ENCODE measurements around the gene ABHD16B. TPM values are rescaled to one million over a fixed set of nuclear protein-coding genes. Genes with fewer than 3 reads are reported as not detected.

ABHD16B gene
- total and polyA plus RNA-seq, 2 of the 13 experiments (the other 11 are each of a cell fraction or from before 2014, with no cell fraction given) = not detected

DNA sequence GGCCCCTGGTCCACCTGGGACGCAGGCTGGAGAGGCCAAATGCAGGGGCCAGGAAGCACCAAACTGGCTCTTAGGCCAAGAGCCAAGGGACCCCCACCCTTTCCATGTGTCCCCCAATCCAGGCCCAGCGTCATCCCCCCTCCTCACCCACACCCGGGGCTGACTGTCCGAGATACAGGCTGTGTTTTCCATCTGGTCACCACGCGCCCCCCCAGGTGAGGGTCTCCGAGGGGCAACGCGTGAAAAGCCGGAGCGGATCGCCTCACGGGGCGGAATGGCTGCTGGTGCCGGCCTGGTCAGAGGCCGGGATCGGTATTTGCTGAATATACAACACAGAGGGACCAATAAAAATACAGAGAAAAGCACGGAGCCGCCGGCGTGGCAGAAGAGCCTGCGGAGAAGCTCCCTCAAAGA is 5.2 kb upstream of the ABHD16B start:
- intact Hi-C loops (cut with micrococcal nuclease; ENCODE audit: unreplicated experiment) = no loop called here
- no peaks in the 10 kb centered on the region for H3K79me2 ChIP-seq (ENCODE audit: insufficient read depth, low read length)
- no TSS peak for BruUV-seq (replicated peaks)
- POLR2A ChIA-PET = interaction anchor here (0.7 to 3.7 kb wide), 7 partner anchors 8 to 148 kb away, joined by 3 to 59 read pairs (median 5); partner anchors contain the start of genes ARFRP1, TPD52L2 and ZGPAT
- in situ Hi-C loops (cut with HindIII; ENCODE audit: extremely low pct_ligation_motif_present, low pct_unique_long_range_greater_than_20kb) = loop anchor here (5.0 kb wide), 3 partner anchors 34 to 149 kb away; partner anchors contain the start of genes ARFRP1 and ZGPAT
- H3K36me3 ChIP-seq (replicated peaks in 1 of 2; ENCODE audit: control insufficient read depth in 1 of 2, insufficient read depth in 2 of 2, low read length in 2 of 2) = no peaks in the 10 kb centered on the region
- H3K4me2 ChIP-seq (ENCODE audit: low read depth, low read length) = peak overlapping the region; percentile 93
- H3K4me3 ChIP-seq (replicated peaks in 1 of 3; ENCODE audit: insufficient read depth in 1 of 3, low read depth in 2 of 3, low read length in 3 of 3) = peak overlapping the region in 2 of 3 experiments; percentile 60 to 83; a peak in 1 of 6 replicates
- H3K9ac ChIP-seq (ENCODE audit: insufficient read depth, low read depth, low read length) = no peak overlapping the region
- H3K4me1 ChIP-seq (ENCODE audit: insufficient read depth, low read length) = peaks cover 62% of the 10 kb centered on the region
- FAIRE-seq = no peak
- no peak for ATAC-seq
- 49% methylated on average over 22 of the region's 22 CpGs for WGBS (ENCODE audit: low lambda C conversion rate)
- H4K20me1 ChIP-seq (ENCODE audit: insufficient read depth, low read length) = no peaks in the 10 kb centered on the region
- no peak overlapping the region for H3K27ac ChIP-seq (ENCODE audit: extremely low read length, insufficient read depth, low read length)
- DNase-seq (ENCODE audit: low spot score) = no peak
- CTCF ChIA-PET (ENCODE audit: low intra/inter-chr PET ratio, low total read pairs) = no interaction called here
- no peaks in the 10 kb centered on the region for H3K9me3 ChIP-seq (ENCODE audit: low read length)
- no peak overlapping the region for H2AFZ ChIP-seq (ENCODE audit: low read length)
- H3K27me3 ChIP-seq (ENCODE audit: control insufficient read depth in 1 of 2, insufficient read depth in 2 of 2, low read length in 2 of 2) = peaks cover 3 to 11% of the 10 kb centered on the region in 2 experiments; a peak in 4 of 5 replicates
- TF ChIP-seq ZNF337 (CRISPR knock-in tag; IDR thresholded peaks at IDR 0.05; ENCODE audit: borderline replicate concordance, low read depth) (no peak), SYNCRIP (IDR thresholded peaks at IDR 0.05; ENCODE audit: insufficient read depth, low read depth, low read length) (no peak), PAX8 (CRISPR knock-in tag; IDR thresholded peaks at IDR 0.05; ENCODE audit: borderline replicate concordance) (no peak), ZNF777 (CRISPR knock-in tag; IDR thresholded peaks at IDR 0.05) (0 out of 2 replicates have a peak, but pooled peaks have one; percentile 20), NFIC (IDR thresholded peaks at IDR 0.05; ENCODE audit: low read length) (no peak), MYNN (CRISPR knock-in tag; IDR thresholded peaks at IDR 0.05; ENCODE audit: low read depth) (0 out of 2 replicates have a peak, but pooled peaks have one; percentile 50), ZFP90 (CRISPR knock-in tag; IDR thresholded peaks at IDR 0.05; ENCODE audit: borderline replicate concordance) (peak; percentile 32; the same call in 1 of the 2 replicates), ZNF441 (CRISPR knock-in tag; IDR thresholded peaks at IDR 0.05; ENCODE audit: borderline replicate concordance) (0 out of 2 replicates have a peak, but pooled peaks have one; percentile 32), ZBTB8A (CRISPR knock-in tag; IDR thresholded peaks at IDR 0.05; ENCODE audit: borderline replicate concordance, low read depth) (no peak), ZNF343 (CRISPR knock-in tag; IDR thresholded peaks at IDR 0.05) (no peak), ZNF558 (CRISPR knock-in tag; IDR thresholded peaks at IDR 0.05; ENCODE audit: borderline replicate concordance) (no peak), ZBTB7A (CRISPR knock-in tag; IDR thresholded peaks at IDR 0.05) (peak; percentile 62; the same call in 1 of the 2 replicates), HOXA3 (CRISPR knock-in tag; IDR thresholded peaks at IDR 0.05) (0 out of 2 replicates have a peak, but pooled peaks have one; percentile 6), ZBTB21 (CRISPR knock-in tag; IDR thresholded peaks at IDR 0.05) (no peak), AGO2 (optimal IDR thresholded peaks at IDR 0.05; ENCODE audit: low read depth, low read length) (peak; percentile 17), MYC (CRISPR knock-in tag; IDR thresholded peaks at IDR 0.05; ENCODE audit: borderline replicate concordance) (0 out of 2 replicates have a peak, but pooled peaks have one; percentile 15)
- TF ChIP-seq, protein P1, sequence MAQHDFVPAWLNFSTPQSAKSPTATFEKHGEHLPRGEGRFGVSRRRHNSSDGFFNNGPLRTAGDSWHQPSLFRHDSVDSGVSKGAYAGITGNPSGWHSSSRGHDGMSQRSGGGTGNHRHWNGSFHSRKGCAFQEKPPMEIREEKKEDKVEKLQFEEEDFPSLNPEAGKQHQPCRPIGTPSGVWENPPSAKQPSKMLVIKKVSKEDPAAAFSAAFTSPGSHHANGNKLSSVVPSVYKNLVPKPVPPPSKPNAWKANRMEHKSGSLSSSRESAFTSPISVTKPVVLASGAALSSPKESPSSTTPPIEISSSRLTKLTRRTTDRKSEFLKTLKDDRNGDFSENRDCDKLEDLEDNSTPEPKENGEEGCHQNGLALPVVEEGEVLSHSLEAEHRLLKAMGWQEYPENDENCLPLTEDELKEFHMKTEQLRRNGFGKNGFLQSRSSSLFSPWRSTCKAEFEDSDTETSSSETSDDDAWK (CRISPR knock-in tag; IDR thresholded peaks at IDR 0.05) = no peak
- TF ChIP-seq, protein P2, sequence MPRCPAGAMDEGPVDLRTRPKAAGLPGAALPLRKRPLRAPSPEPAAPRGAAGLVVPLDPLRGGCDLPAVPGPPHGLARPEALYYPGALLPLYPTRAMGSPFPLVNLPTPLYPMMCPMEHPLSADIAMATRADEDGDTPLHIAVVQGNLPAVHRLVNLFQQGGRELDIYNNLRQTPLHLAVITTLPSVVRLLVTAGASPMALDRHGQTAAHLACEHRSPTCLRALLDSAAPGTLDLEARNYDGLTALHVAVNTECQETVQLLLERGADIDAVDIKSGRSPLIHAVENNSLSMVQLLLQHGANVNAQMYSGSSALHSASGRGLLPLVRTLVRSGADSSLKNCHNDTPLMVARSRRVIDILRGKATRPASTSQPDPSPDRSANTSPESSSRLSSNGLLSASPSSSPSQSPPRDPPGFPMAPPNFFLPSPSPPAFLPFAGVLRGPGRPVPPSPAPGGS (CRISPR knock-in tag; IDR thresholded peaks at IDR 0.05) = peak; percentile 56; the same call in 1 of the 2 replicates
- TF ChIP-seq, protein P3, sequence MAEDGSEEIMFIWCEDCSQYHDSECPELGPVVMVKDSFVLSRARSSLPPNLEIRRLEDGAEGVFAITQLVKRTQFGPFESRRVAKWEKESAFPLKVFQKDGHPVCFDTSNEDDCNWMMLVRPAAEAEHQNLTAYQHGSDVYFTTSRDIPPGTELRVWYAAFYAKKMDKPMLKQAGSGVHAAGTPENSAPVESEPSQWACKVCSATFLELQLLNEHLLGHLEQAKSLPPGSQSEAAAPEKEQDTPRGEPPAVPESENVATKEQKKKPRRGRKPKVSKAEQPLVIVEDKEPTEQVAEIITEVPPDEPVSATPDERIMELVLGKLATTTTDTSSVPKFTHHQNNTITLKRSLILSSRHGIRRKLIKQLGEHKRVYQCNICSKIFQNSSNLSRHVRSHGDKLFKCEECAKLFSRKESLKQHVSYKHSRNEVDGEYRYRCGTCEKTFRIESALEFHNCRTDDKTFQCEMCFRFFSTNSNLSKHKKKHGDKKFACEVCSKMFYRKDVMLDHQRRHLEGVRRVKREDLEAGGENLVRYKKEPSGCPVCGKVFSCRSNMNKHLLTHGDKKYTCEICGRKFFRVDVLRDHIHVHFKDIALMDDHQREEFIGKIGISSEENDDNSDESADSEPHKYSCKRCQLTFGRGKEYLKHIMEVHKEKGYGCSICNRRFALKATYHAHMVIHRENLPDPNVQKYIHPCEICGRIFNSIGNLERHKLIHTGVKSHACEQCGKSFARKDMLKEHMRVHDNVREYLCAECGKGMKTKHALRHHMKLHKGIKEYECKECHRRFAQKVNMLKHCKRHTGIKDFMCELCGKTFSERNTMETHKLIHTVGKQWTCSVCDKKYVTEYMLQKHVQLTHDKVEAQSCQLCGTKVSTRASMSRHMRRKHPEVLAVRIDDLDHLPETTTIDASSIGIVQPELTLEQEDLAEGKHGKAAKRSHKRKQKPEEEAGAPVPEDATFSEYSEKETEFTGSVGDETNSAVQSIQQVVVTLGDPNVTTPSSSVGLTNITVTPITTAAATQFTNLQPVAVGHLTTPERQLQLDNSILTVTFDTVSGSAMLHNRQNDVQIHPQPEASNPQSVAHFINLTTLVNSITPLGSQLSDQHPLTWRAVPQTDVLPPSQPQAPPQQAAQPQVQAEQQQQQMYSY (CRISPR knock-in tag; IDR thresholded peaks at IDR 0.05) = peak; percentile 97

Data from HepG2 (cell line).